Glomerular endothelial cell (primary cell): ENCODE measurements around the gene P2RY11. TPM values are rescaled to one million over a fixed set of nuclear protein-coding genes. Genes with fewer than 3 reads are reported as not detected.

Experiments used
- DNase-seq: peaks from one replicate; pipeline ENCODE4 v3.0.0-alpha.2; 2011; ENCODE audit warnings: low read depth, low spot score; ENCODE audit errors: extremely low read depth
- total RNA-seq: library from RNA; depleted of rRNA; stranded (reverse); fragments of >200 nt; gene quantifications from 2 replicates; pipeline ENCODE4 v1.2.3, GENCODE V29; 2015

P2RY11 gene
- total RNA-seq, 1 donor from 2014 or later, result 11.1 TPM

DNA sequence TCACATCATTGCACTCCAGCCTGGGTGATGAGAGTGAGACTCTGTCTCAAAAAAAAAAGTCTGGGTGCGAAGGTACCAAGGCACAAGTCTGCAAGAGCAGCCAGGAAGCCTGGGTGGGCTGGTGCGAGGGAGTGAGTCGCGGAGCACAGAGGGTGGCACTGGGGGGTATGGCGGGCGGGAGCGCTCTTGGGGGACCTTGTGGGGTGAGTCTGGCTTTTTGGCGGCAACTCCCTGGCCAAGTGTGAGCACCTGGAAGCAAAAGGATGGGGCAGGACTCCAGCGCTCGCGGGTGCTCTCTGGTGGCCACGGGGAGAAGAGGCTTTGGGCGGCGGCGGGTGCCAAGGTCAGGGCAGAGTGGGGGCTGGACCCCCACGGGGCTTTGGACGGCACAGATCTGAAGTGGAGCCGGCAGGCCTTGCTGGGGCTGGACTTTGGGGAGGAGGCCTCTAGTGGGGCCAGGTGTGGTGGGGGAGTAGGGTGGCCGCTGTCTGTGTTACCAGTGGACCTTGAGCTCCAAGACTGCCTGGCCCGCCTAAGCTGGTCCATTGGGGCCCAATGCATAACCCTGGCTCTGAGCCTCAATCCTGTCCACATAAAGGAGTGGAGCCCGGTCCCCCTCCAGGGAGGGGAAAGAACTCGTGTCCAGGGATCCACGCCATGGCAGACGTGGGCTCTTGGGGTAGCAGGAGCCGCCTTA is 1.6 kb downstream of the P2RY11 start:
- no peak for DNase-seq

DNA sequence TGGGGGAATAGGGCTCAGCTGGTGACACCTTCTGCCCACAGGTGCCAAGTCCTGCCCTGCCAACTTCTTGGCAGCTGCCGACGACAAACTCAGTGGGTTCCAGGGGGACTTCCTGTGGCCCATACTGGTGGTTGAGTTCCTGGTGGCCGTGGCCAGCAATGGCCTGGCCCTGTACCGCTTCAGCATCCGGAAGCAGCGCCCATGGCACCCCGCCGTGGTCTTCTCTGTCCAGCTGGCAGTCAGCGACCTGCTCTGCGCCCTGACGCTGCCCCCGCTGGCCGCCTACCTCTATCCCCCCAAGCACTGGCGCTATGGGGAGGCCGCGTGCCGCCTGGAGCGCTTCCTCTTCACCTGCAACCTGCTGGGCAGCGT is 2.1 kb downstream of the P2RY11 start:
- no peak for DNase-seq

DNA sequence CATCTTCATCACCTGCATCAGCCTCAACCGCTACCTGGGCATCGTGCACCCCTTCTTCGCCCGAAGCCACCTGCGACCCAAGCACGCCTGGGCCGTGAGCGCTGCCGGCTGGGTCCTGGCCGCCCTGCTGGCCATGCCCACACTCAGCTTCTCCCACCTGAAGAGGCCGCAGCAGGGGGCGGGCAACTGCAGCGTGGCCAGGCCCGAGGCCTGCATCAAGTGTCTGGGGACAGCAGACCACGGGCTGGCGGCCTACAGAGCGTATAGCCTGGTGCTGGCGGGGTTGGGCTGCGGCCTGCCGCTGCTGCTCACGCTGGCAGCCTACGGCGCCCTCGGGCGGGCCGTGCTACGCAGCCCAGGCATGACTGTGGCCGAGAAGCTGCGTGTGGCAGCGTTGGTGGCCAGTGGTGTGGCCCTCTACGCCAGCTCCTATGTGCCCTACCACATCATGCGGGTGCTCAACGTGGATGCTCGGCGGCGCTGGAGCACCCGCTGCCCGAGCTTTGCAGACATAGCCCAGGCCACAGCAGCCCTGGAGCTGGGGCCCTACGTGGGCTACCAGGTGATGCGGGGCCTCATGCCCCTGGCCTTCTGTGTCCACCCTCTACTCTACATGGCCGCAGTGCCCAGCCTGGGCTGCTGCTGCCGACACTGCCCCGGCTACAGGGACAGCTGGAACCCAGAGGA is 2.6 kb downstream of the P2RY11 start:
- DNase-seq, result no peak

DNA sequence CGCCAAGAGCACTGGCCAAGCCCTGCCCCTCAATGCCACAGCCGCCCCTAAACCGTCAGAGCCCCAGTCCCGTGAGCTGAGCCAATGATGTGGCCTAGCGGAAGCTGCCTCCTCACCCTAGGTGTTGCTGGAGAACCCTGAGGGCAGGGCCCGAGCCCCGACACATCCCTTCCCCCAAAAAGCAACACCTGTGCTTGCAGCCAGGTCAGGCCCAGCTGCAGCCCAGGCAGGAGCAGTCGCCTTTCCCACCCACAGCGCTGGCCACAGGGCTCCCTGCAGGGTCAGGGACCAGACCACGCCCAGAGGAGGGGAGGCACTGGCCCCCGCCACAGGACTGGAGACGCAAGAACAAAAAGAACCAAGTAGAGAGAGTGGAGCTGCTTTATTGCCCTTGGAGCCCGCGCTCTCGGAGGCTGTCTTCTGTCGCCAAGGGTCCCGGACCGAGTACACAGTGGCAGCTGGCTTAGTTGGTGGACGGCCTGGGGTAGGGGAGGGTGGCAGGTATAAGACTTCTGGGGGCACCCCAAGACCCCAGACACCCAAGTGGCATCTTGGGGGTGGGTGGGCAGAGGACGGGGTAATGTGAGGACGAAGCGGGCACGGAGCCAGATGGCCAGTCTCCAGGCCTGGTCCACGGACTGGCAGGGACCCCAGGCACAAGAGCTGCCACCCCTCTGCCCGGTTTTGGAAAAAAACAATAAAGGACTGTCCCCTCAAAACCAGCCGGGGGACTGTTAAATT is 3.3 kb downstream of the P2RY11 start:
- no peak for DNase-seq

DNA sequence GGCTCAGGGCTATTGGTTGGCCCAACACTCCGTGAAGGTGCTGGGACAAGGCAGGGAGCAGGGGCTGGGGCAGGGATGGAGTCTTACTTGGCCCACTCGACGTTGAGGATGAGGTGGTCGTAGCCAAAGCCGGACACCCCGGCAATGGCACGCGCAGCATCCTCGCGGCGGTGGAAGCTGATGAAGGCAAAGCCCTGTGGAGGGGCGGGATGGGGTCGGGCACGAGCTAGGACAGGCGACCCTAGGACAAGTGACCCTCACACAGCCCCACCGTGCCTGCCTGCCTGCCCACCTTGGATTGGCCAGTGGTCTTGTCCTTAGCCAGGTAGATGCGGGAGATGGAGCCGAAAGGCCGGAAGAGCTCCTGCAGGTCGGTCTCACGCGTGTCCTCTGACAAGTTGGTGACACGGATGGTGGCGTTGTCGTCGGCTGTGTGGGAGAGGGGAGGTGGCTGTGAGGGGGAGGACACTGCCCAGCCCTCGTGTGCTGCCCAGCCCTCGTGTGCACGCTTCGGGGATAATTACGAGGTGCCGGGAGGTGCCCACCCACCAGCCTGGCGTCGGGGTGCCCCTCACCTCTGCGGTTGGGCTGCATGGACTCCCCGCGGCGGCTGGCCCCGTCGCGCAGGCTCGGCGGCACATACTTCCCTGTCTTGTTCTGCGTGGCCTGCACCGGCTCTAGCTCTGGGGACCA is 4.0 kb downstream of the P2RY11 start:
- no peak for DNase-seq

DNA sequence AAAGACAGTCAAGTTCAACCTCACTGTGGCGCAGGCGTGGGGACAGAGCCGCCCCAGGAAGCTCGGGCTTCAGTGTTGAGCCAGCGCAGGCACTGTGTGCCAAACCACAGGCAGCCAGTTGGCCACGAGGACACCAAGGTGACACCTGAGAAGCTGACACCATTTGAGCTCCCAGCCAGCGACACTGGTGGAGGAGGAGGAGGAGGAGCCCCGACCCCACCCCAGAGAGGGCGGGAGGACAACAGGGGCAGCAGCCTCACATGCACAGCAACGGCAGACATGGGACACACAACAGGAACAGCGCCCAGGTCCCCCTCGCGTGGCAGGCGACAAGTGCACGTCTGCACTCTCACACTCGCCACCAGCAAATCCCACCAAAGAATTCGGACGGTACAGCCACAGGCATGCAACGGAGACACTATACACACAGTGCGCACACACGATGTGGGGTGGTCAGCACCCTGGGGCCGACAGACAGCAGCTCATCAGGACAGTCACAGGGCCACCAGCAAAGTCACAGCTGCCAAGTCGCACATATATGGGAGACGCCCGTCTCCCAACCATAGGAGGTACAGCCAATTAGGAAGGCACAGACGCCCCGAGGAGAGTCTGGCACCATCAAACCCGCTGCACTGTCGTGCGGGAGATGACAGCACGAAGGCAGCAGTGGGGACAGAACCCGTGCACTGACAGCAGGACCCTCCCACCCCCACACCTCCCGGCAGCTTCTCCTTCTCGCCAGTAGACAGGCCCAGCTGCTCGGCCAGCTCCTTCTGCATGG is 4.8 kb downstream of the P2RY11 start:
- DNase-seq, result no peak

DNA sequence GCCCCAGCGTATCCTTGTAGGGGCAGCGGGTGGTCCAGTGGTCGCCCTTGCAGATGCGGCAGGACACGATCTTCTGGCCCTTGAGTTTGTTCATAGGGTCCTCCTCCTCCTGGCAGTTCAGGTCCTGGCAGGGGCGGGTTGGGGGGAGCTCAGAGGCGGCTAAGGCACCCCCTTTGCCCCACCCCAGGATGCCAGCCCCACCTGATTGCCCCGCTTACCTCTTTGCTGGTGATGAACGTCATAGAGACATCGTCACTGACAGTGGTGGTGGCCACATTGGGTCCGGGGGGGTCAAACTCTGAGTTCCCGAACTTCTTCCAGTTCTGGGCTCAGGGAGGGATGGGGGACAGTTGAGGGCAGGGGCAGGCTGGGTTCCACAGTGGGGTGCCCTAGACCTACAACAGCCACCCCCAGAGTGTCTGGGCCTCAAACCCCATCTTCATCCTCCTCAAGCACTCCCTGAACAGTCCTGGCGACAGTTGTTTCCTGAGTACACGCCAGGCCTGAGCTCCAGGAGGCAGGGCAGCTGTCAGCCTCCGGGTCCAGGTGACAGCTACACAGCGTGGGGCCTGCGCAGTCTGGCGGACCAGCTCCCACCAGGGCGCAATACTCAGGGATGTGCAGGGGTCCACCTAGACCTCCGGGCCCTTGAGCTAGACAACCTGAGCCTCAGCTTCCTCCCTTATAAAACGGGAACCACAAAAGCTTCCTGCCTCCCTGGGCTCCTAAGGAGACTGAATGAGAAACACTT is 5.5 kb downstream of the P2RY11 start:
- DNase-seq, result no peak

DNA sequence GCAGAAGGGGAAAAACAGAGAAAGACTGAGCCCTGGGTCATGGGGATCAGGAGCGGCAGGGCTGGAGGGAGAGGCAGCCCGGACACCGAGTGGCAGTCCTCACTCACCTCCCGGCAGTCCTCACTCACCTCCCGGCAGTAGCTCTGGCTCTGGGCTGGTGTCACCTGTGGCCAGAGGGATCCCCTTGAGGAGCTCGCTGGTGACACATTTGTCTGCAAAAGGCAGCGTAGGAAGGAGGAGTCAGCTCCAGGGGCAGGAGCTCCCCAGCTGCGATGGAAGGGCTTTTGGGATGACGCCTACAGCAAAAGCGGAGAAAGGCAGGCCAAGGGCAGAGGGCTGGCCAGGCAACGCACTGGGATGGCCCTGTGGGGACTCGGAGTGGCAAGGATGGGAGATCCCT is 7.5 kb downstream of the P2RY11 start:
- DNase-seq, result no peak

DNA sequence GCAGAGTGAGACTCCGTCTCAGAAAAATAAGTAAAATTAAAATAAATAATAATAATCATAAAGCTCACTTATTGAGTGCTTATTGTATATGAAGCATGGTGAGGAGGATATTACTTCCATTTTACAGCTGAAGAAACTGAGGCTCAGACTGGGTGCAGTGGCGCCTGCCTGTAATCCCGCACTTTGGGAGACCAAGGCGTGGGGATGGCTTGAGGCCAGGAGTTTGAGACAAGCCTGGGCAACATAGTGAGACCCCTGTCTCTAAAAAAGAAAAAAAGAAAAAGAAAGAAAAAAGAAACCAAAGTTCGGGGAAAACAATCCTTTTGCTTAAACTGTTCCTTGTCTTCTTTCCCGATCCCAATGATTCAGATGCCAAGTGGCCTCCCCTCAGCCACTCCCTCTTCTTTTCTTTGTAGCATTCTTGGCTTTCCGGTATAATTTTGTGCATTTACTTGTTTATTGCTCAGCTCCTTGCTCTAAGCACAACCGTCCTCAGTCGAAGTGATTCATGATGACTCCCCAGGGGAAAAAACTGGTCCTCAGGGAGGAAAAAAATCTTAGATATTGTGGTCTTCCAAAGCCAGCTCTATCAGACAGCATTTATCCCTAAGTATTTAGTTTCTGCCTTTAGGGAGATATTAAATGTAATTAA is 9.2 kb downstream of the P2RY11 start:
- no peak for DNase-seq

DNA sequence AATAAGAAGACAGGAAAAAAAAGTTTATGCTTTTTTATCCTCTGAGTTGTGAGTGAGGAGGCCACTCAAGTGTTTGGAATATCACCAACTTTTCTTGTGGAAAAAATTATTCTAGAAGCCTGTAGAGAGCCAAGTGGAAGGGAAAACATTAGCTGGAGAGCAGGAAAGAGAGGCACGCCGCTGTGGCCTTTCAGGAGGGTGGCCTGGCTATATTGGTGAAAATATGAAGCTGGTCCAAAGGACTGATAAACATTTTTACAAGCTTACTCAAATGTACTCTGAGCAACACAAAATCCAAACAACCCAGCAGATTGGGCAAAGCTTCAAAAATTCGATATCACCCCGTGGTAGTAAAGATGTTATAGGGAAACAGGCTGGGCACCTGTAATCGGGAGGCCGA is 10.6 kb downstream of the P2RY11 start:
- DNase-seq, result no peak

DNA sequence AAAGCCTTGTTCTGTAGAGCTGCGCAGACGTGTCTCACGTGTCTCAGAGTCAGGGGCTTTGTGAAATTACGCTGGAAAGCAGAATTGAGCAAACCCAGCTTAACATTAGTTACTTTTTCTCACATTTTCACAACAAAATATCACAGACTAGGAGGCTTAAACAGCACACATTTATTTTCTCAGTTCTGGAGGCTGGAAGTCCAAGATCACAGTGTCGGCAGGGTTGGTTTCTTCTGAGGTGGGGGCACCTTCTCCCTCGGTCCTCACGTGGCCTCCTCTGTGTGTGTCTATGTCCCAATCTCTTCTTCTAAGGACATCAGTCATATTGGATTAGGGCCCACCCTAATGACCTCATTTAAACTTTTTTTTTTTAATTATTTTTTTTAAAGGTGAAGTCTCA is 12.9 kb downstream of the P2RY11 start:
- DNase-seq, result no peak

DNA sequence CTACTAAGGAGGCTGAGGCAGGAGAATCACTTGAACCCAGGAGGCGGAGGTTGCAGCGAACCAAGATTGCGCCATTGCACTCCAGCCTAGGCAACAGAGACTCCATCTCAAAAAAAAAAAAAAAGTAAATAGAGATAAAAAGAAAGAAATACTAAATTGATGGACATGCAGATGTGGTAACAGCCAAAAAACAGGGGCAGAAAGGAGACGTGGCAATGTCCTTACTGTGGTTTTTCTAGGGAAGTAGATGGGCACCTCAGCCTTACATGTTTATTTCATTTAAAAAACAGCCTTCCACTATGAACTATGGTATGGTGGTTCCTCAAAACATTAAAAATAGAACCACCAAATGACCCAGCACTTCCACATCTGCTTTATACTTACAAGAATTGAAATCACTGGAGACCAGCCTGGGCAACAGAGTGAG is 14.7 kb downstream of the P2RY11 start:
- no peak for DNase-seq

DNA sequence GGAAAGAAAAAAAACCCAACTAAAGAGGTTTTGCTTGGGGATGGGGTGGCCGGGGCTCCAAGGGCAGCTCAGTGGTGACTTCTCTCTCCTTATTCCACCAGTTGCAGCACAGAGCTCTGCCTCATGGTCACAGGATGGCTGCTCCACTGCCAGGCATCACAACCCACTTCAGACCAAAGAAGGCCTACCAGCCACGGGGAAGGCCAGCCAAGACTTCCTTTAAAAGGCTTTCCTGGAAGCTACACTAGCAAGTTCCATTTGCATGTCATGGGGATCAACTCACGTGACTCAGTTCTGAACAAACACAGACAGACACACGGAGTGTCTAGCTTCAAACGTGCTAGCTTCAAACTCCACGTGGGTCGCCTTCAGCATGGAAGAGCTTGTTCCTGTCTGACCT is 21.4 kb downstream of the P2RY11 start:
- no peak for DNase-seq

DNA sequence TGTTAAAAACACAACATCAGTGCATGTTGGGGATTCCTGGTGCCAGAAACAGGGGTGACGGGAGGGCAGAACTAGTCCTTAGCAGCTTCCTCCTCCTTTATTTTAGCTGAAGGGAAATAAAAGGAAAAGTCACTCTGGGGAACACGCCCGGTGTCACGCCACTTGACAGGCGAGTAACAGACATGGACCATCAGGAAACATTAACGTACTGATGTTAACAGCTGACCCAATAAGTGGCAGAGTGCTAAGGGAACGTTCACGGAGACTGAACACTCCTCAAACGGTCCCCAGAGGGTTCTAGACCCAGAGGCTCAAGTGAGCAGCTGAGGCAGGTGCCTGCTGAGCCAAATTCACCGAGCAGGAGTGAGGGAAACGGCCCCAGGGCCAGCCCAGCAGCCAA is 22.1 kb downstream of the P2RY11 start:
- no peak for DNase-seq

DNA sequence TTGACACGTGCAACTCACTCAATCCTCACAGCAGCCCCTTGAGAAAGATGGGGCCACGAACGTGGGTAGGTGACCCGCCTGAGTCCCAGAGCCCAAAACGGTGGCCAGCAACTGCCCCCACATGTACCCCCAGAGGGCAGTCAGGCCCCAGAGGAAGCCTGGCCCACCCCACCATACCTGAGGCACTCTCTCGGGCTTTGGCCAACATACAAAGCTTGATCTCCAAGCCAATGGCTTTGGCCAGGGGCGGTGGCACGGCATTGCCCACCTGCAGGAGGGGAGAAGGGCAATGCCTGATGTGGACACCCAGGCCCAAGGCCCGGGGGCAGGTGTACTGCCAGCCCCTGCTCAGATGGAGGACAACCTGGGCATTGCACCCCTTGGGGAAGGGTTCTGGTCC is 22.5 kb downstream of the P2RY11 start:
- no peak for DNase-seq

DNA sequence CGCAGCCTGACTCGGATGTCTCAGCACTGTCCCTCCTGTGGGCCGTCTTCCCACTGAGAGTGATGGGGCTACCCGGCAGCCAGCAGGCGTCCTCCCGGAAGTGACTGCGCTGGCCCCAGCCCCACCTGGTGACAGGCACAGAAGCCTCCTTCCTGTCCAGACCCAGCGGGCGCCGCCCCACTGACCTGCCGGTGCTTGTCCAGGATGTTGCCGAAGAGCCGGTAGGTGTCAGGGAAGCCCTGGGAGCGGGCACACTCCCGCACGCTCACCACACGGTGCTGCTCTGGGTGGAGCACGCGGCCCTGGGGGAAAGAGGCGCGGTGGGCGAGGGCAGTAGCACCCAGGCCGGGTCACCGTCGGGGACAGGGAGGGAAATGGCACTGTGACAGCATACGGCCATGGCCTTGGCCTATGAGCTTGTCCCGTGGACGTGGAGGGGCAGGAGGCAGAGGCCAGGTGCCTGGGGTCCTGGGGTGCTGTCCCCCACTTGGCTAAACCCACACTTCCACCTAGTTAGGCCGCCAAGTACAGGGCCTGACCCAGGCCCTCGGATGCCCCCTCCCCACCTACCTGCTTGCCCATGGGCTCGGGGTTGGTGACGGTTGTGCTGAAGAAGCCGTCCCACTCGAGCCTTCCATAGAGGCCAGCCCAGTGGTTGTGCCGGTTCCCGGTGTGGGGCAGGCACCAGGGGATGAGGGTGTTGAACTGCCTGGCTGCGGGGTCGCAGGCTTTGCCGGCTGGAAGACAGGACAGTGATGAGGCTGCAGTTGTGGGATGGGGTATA is 24.2 kb downstream of the P2RY11 start:
- DNase-seq, result no peak

DNA sequence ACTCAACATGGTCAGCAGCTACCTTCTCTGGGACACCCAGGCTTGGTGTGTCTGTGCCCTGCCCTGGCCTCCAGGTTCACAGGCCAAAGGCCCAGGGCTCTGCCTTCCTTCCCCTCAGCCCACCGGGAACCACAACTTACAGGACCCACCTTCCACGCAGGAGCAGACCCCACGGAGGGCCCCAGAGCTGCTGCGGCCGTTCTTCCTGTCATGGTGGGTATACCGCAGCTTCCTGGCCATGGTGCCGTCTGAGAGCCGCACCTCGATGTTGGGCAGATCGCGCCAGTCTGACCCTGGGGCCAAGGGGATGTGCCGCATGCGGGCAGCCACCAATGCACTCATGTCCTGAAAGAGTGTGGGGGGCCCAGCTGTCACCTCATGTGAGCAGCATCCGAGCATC is 25.4 kb downstream of the P2RY11 start:
- no peak for DNase-seq
